GM23248 (cell line): Measurements from ENCODE around the gene CELF6. TPM values are rescaled to one million over a fixed set of nuclear protein-coding genes. Genes with fewer than 3 reads are reported as not detected.

Experiments
- DNase-seq: peaks from one replicate; pipeline ENCODE4 v3.0.0-alpha.2; 2015
- H2AFZ ChIP-seq: fragments of 200-600 bp; sonication (generic); 2 replicates; pipeline ENCODE4 v1.6.1; 2016; ENCODE audit warnings: antibody characterized with exemption
- H3F3A ChIP-seq: fragments of 200-600 bp; sonication (generic); 2 replicates; pipeline ENCODE4 v1.6.1; 2016; ENCODE audit warnings: mild to moderate bottlenecking, antibody characterized with exemption, mixed run types; ENCODE audit not compliant: insufficient read depth
- H3K27ac ChIP-seq: fragments of 200-600 bp; sonication (generic); 2 replicates; pipeline ENCODE4 v1.5.1; 2016; ENCODE audit warnings: mild to moderate bottlenecking
- H3K27me3 ChIP-seq: fragments of 200-600 bp; sonication (generic); replicated peaks from 2 replicates; pipeline ENCODE4 v1.6.1; 2016; ENCODE audit warnings: mild to moderate bottlenecking; ENCODE audit not compliant: insufficient read depth
- H3K36me3 ChIP-seq: fragments of 200-600 bp; sonication (generic); 2 replicates; pipeline ENCODE4 v1.6.1; 2016; ENCODE audit warnings: low read depth, mild to moderate bottlenecking
- H3K4me1 ChIP-seq: fragments of 200-600 bp; sonication (generic); 2 replicates; pipeline ENCODE4 v1.6.1; 2016; ENCODE audit warnings: mild to moderate bottlenecking; ENCODE audit not compliant: insufficient read depth
- H3K4me2 ChIP-seq: fragments of 200-600 bp; sonication (generic); one replicate; pipeline ENCODE4 v1.6.1; 2016; ENCODE audit warnings: mild to moderate bottlenecking; ENCODE audit not compliant: unreplicated experiment
- H3K4me3 ChIP-seq: fragments of 200-600 bp; sonication (generic); 2 replicates; pipeline ENCODE4 v1.5.1; 2016; ENCODE audit warnings: mild to moderate bottlenecking
- H3K79me2 ChIP-seq: fragments of 200-600 bp; sonication (generic); 2 replicates; pipeline ENCODE4 v1.6.1; 2016; ENCODE audit warnings: mild to moderate bottlenecking; ENCODE audit not compliant: insufficient read depth
- H3K9ac ChIP-seq: fragments of 200-600 bp; sonication (generic); 2 replicates; pipeline ENCODE4 v1.6.1; 2016; ENCODE audit warnings: mild to moderate bottlenecking
- H3K9me2 ChIP-seq: fragments of 200-600 bp; sonication (generic); 2 replicates; pipeline ENCODE4 v1.6.1; 2016; ENCODE audit warnings: mixed run types, mild to moderate bottlenecking, moderate library complexity; ENCODE audit not compliant: insufficient read depth
- H3K9me3 ChIP-seq: fragments of 200-600 bp; sonication (generic); one replicate; pipeline ENCODE4 v1.6.1; 2017; ENCODE audit warnings: low read depth
- H4K20me1 ChIP-seq: fragments of 200-600 bp; sonication (generic); 2 replicates; pipeline ENCODE4 v1.6.0; 2016; ENCODE audit not compliant: insufficient read depth
- EZH2 ChIP-seq: fragments of 200-600 bp; sonication (generic); IDR thresholded peaks from 2 replicates; pipeline ENCODE4 v1.6.1; 2018; ENCODE audit warnings: antibody characterized with exemption, mild to moderate bottlenecking; ENCODE audit not compliant: insufficient read depth, poor library complexity, severe bottlenecking
- EZH2phosphoT487 ChIP-seq: fragments of 200-600 bp; sonication (generic); IDR thresholded peaks from 2 replicates; pipeline ENCODE4 v1.6.1; 2018; ENCODE audit warnings: antibody characterized with exemption, moderate library complexity, mild to moderate bottlenecking, low read depth; ENCODE audit not compliant: insufficient read depth
- WGBS, 2 experiments: methylation state at CpG; one replicate each; pipeline ENCODE4 v1.1.6; 2015 to 2017; ENCODE audit warnings: low lambda C conversion rate in 2 of 2, low coverage in 1 of 2; ENCODE audit errors: missing lambda C conversion rate in 2 of 2; 5-methylcytosine and 5-hydroxymethylcytosine counted together
- in situ Hi-C: fragments of 300-500 bp; cut with MboI; formaldehyde crosslinking; loops from 2 replicates; pipeline ENCODE4 v1.15.0; 2020
- polyA plus RNA-seq: library from polyadenylated mRNA; unstranded; fragments of >200 nt; fragmentation: Nextera tagmentation; extraction: Ambion mirVana; gene quantifications from 2 replicates; pipeline ENCODE4 v1.2.1, GENCODE V29; 2016
- total RNA-seq: library from RNA; depleted of rRNA; stranded (reverse); fragments of >200 nt; shearing (Covaris generic); gene quantifications from 2 replicates; pipeline ENCODE4 v1.2.3, GENCODE V29; 2014

Gene CELF6
- total and polyA plus RNA-seq, 2 experiments from 2014 or later: 0.08 to 0.22 TPM

DNA sequence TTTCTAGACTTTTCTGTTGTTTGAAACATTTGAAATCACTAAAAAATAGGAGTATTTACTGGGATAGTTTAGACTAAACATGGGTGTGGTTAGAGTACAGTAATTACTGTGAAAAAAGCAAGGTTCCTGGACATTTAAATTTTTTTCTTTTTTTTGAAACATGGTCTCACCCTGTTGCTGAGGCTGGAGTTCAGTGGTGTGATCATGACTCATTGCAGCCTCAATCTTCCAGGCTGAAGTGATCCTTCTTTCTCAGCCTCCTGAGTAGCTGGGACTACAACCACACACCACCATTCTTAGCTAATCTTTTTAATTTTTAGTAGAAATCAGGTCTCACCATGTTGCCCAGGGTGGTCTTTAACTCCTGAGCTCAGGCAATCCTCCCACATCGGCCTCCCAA lies 20.4 kb upstream of the CELF6 start:
- H3K4me1 ChIP-seq: peaks cover 23% of the 10 kb centered on the region
- peak overlapping the region; percentile 55 for H3K9ac ChIP-seq
- H4K20me1 ChIP-seq: no peaks in the 10 kb centered on the region
- H3K4me2 ChIP-seq: peak overlapping the region; percentile 29
- 100% methylated on average over 1 of the region's 1 CpG for WGBS, 2 experiments
- DNase-seq: peak; percentile 51
- TF ChIP-seq EZH2: no peak
- no peak for TF ChIP-seq EZH2phosphoT487
- H3K79me2 ChIP-seq: no peaks in the 10 kb centered on the region
- no peaks in the 10 kb centered on the region for H3K9me3 ChIP-seq
- in situ Hi-C loops: no loop called here
- peak overlapping the region; percentile 94 for H3K27ac ChIP-seq
- no peak overlapping the region for H3K4me3 ChIP-seq
- no peak overlapping the region for H2AFZ ChIP-seq
- H3K9me2 ChIP-seq: no peaks in the 10 kb centered on the region
- peaks cover 37% of the 10 kb centered on the region for H3F3A ChIP-seq
- H3K27me3 ChIP-seq: no peaks in the 10 kb centered on the region
- H3K36me3 ChIP-seq: peaks cover 2% of the 10 kb centered on the region; the same call in 1 of the 2 replicates

DNA sequence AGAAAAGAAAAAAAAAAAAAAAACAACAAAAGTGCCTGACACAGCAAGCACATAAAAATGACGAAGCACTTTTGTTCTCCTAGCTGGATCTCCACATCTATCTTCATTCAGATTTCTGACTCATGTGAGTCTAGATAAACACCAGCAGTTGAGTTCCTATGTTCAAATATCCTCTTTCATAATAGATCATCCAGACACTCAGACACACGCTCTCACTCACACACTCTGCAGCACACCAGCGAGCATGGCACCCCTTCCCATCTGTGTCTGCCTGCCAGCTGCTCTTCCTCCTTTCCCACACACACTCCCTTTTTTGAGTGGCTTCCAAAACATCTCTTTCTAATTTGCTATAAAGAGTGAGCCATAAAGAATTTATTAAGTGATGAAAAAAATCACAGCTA lies 19.8 kb upstream of the CELF6 start:
- H3K27ac ChIP-seq: peak overlapping the region; percentile 94
- H4K20me1 ChIP-seq: no peaks in the 10 kb centered on the region
- no peak overlapping the region for H2AFZ ChIP-seq
- H3K79me2 ChIP-seq: no peaks in the 10 kb centered on the region
- H3K4me1 ChIP-seq: peaks cover 23% of the 10 kb centered on the region
- H3K27me3 ChIP-seq: no peaks in the 10 kb centered on the region
- H3K9me3 ChIP-seq: no peaks in the 10 kb centered on the region
- peak; percentile 93 for DNase-seq
- in situ Hi-C loops: no loop called here
- WGBS, 2 experiments: 0 to 3% methylated on average over 3 of the region's 3 CpGs
- H3K4me3 ChIP-seq: no peak overlapping the region
- no peaks in the 10 kb centered on the region for H3K9me2 ChIP-seq
- no peaks in the 10 kb centered on the region for H3K36me3 ChIP-seq
- TF ChIP-seq EZH2phosphoT487 (no peak), EZH2 (no peak)
- peaks cover 37% of the 10 kb centered on the region for H3F3A ChIP-seq
- H3K9ac ChIP-seq: peak overlapping the region; percentile 72
- H3K4me2 ChIP-seq: peak overlapping the region; percentile 72

DNA sequence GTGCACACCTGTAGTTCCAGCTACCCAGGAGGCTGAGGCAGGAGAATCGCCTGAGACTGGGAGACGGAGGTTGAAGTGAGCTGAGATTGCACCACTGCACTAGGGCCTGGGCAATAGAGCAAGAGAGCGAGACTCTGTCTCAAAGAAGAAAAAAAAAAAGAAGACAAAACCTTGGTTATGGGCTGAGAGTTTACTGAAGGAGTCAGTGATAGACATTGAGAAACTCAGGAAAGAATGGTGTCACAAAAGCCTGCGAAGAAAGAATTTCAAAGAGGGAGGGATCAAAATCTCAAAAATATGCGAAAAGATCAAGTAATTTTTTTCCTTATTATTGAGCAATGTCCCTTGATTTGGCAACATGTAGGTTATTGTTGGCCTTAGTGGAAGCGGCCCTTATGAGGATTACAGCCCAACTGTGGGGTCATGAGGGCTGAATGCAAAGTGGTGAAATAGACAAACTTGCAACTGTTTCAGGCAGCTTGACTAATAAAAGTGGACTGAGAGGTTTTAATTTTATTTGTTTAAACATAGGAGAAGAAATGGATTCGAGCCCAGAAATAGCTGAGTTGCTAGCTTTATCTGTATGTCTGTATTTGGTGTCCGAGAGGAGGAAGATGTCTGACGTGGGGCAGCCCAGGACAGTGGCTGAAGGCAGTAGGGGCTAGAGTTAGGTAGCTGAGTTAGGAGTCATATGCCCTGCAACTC lies 18.8 kb upstream of the CELF6 start:
- no peaks in the 10 kb centered on the region for H3K27me3 ChIP-seq
- H2AFZ ChIP-seq: no peak overlapping the region
- H4K20me1 ChIP-seq: no peaks in the 10 kb centered on the region
- 38 to 43% methylated on average over 9 of the region's 9 CpGs for WGBS, 2 experiments
- peak overlapping the region; percentile 72 for H3K9ac ChIP-seq
- no peaks in the 10 kb centered on the region for H3K9me3 ChIP-seq
- peak overlapping the region; percentile 94 for H3K27ac ChIP-seq
- peaks cover 37% of the 10 kb centered on the region for H3F3A ChIP-seq
- H3K4me1 ChIP-seq: peaks cover 23% of the 10 kb centered on the region
- no peak overlapping the region for H3K4me3 ChIP-seq
- in situ Hi-C loops: no loop called here
- no peaks in the 10 kb centered on the region for H3K36me3 ChIP-seq
- peak; percentile 87 for DNase-seq
- H3K79me2 ChIP-seq: no peaks in the 10 kb centered on the region
- H3K9me2 ChIP-seq: no peaks in the 10 kb centered on the region
- peak overlapping the region; percentile 72 for H3K4me2 ChIP-seq
- TF ChIP-seq EZH2phosphoT487: no peak

DNA sequence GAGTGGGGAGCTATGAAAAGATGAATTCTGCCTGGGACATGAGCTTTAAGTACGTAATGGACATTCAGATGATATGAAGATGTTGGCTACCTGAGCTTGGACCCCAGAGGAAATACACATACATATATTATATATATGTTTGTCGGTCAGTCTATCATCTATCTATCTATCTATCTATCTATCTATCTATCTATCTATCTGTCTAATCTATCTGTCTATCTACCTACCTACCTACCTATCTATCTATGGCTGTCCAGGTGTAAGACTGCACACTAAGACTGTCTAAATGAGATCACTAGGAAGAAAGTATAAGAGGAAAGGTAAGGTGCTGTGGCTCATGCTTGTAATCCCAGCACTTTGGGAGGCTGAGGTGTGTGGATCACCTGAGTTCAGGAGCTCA lies 18.2 kb upstream of the CELF6 start:
- H4K20me1 ChIP-seq: no peaks in the 10 kb centered on the region
- H3K4me1 ChIP-seq: peaks cover 23% of the 10 kb centered on the region
- H3K9ac ChIP-seq: peak overlapping the region; percentile 72
- DNase-seq: no peak
- no peaks in the 10 kb centered on the region for H3K79me2 ChIP-seq
- peaks cover 37% of the 10 kb centered on the region for H3F3A ChIP-seq
- peak overlapping the region; percentile 94 for H3K27ac ChIP-seq
- 94% methylated on average over 2 of the region's 2 CpGs for WGBS, 2 experiments
- no peak for TF ChIP-seq EZH2
- TF ChIP-seq EZH2phosphoT487: no peak
- no peak overlapping the region for H3K4me3 ChIP-seq
- no peaks in the 10 kb centered on the region for H3K9me2 ChIP-seq
- in situ Hi-C loops: no loop called here
- no peaks in the 10 kb centered on the region for H3K9me3 ChIP-seq
- H3K36me3 ChIP-seq: no peaks in the 10 kb centered on the region
- no peaks in the 10 kb centered on the region for H3K27me3 ChIP-seq
- peak overlapping the region; percentile 72 for H3K4me2 ChIP-seq
- no peak overlapping the region for H2AFZ ChIP-seq

DNA sequence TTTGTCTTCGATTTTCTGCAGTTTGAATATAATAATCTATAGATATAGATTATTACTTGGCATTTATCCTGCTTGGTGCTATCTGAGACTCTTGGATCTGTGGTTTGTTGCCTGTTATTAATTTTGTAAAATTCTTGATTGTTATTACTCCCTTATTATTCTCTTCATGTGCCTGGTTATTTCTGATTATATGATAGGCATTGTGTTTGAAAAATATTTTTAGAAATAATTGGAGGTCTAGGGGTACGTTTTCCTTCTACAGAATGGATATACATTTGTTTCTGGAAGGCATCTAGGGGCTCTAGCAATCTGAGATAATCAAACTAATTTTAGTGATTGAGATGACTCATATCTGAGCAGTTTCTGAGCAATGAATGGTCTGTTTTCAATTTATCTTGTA lies 14.9 kb upstream of the CELF6 start:
- in situ Hi-C loops: no loop called here
- Histone ChIP-seq H3K9ac (no peak overlapping the region), H3K27me3 (no peaks in the 10 kb centered on the region), H3K4me2 (no peak overlapping the region), H3F3A (peaks cover 16% of the 10 kb centered on the region), H3K79me2 (no peaks in the 10 kb centered on the region), H3K9me2 (no peaks in the 10 kb centered on the region), H3K9me3 (no peaks in the 10 kb centered on the region), H3K4me3 (no peak overlapping the region), H3K4me1 (peaks cover 16% of the 10 kb centered on the region), H3K36me3 (no peaks in the 10 kb centered on the region), H4K20me1 (no peaks in the 10 kb centered on the region), H3K27ac (no peak overlapping the region), H2AFZ (no peak overlapping the region)
- no peak for DNase-seq
- TF ChIP-seq EZH2phosphoT487 (no peak), EZH2 (no peak)
- WGBS, 2 experiments: 61 to 69% methylated on average over 2 of the region's 2 CpGs
